ENCODE data around the gene MORN3. TPM values are rescaled to one million over a fixed set of nuclear protein-coding genes. Genes with fewer than 3 reads are reported as not detected.
A peak's percentile ranks its signal among the peaks of the same experiment; 100 is the strongest.

Gene MORN3
- total and polyA plus RNA-seq, 2 of the 8 experiments (the other 6 are each of a cell fraction or from before 2014, with no cell fraction given) = 0.39 to 0.93 TPM

DNA sequence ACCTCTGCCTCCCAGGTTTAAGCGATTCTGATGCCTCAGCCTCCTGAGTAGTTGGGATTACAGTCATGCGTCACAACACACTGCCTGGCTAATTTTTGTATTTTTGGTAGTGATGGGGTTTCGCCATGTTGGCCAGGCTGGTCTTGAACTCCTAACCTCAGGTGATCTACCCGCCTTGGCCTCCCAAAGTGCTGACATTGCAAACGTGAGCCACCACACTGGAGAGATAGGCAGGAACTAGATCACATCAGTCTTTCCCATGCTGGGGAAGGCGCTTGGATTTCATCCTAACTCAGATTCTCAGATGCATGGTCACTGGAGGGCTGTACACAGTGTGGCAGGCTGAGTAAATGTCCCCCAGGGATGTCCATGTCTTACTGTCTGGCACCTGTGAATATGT, 61.2 kb downstream of the MORN3 start:
- TF ChIP-seq SAP30 (IDR thresholded peaks at IDR 0.05; ENCODE audit: insufficient read depth, insufficient replicate concordance, low read length) (no peak), MAFK (IDR thresholded peaks at IDR 0.05; ENCODE audit: low read depth, low read length) (0 out of 2 replicates have a peak, but pooled peaks have one; percentile 13), TCF12 (IDR thresholded peaks at IDR 0.05; ENCODE audit: low read depth, low read length) (no peak)
- H3K4me3 ChIP-seq (ENCODE audit: extremely low read depth in 1 of 4, insufficient read depth in 2 of 4, low read depth in 3 of 4, low read length in 4 of 4) = no peak overlapping the region
- 0 out of 2 replicates have a peak overlapping the region, but pooled peaks have one; percentile 53 for H2AK5ac ChIP-seq (ENCODE audit: low read depth, low read length)
- H3K4me2 ChIP-seq (ENCODE audit: insufficient read depth in 1 of 2, low read depth in 2 of 2, low read length in 2 of 2) = no peak overlapping the region
- DNase-seq (ENCODE audit: low read depth in 1 of 2, low spot score in 2 of 2) (no peak), FAIRE-seq (no peak)
- peak overlapping the region; percentile 97; the same call in 1 of the 2 replicates for H2BK15ac ChIP-seq (ENCODE audit: low read length)
- WGBS, 2 experiments (ENCODE audit: extremely low coverage in 1 of 2, insufficient coverage in 1 of 2, insufficient read length in 1 of 2, insufficient replicate concordance in 2 of 2, low coverage in 1 of 2, low lambda C conversion rate in 2 of 2, missing lambda C conversion rate in 1 of 2) = 85% methylated on average over 6 of the region's 6 CpGs; no CpG with 5 or more reads in 1 of the 2 experiments
- H2BK12ac ChIP-seq (ENCODE audit: low read depth, low read length) = no peak overlapping the region
- no peaks in the 10 kb centered on the region for H4K20me1 ChIP-seq (replicated peaks in 1 of 2; ENCODE audit: control insufficient read depth in 1 of 2, insufficient read depth in 2 of 2, low read length in 2 of 2)
- H3K9ac ChIP-seq (replicated peaks in 1 of 4; ENCODE audit: extremely low read depth in 1 of 4, low read depth in 3 of 4, low read length in 3 of 4) = no peak overlapping the region
- peaks cover 0 to 6% (median 1%) of the 10 kb centered on the region in 4 experiments; a peak in 2 of 7 replicates for H3K4me1 ChIP-seq (replicated peaks in 1 of 4; ENCODE audit: control insufficient read depth in 3 of 4, insufficient read depth in 4 of 4, low read length in 3 of 4)
- no peak overlapping the region for H4K5ac ChIP-seq (ENCODE audit: insufficient read length, low read depth, low read length)
- no peak overlapping the region for H2BK120ac ChIP-seq (replicated peaks; ENCODE audit: low read depth, low read length)
- H3K79me1 ChIP-seq (ENCODE audit: low read depth, low read length) = no peaks in the 10 kb centered on the region
- no peak overlapping the region for H3K27ac ChIP-seq (ENCODE audit: low read depth, low read length)
- H3K9me3 ChIP-seq (ENCODE audit: insufficient read depth in 2 of 2, low read depth in 1 of 2, low read length in 1 of 2) = no peaks in the 10 kb centered on the region
- POLR2A ChIA-PET (ENCODE audit: partially characterized antibody) = interaction anchor here (0.9 to 4.4 kb wide), 7 partner anchors 9 to 71 kb away, joined by 3 to 35 read pairs (median 7); partner anchors contain the start of gene KDM2B
- H3K23me2 ChIP-seq (ENCODE audit: low read depth, low read length) = no peaks in the 10 kb centered on the region
- H2BK5ac ChIP-seq (ENCODE audit: low read depth, low read length) = no peak overlapping the region
- no peak overlapping the region for H2AFZ ChIP-seq (ENCODE audit: low read length)
- no peak overlapping the region for H2BK20ac ChIP-seq (ENCODE audit: low read length)
- H3K23ac ChIP-seq (ENCODE audit: insufficient read length) = no peak overlapping the region
- no peaks in the 10 kb centered on the region for H3K27me3 ChIP-seq (replicated peaks in 1 of 4; ENCODE audit: control insufficient read depth in 3 of 4, extremely low read depth in 1 of 4, insufficient read depth in 3 of 4, low read length in 3 of 4)
- H3K4ac ChIP-seq (replicated peaks; ENCODE audit: insufficient read length, low read depth, low read length) = no peak overlapping the region
- H3K56ac ChIP-seq (replicated peaks; ENCODE audit: insufficient read length, low read depth, low read length) = no peak overlapping the region
- CTCF ChIA-PET (ENCODE audit: partially characterized antibody) = no interaction called here
- H3K36me3 ChIP-seq (ENCODE audit: control insufficient read depth in 2 of 4, insufficient read depth in 4 of 4, low read length in 3 of 4) = no peaks in the 10 kb centered on the region
- no peaks in the 10 kb centered on the region for H3K79me2 ChIP-seq (ENCODE audit: control insufficient read depth in 1 of 2, insufficient read depth in 2 of 2, low read length in 2 of 2)
- no peak overlapping the region for H4K8ac ChIP-seq (ENCODE audit: extremely low read depth, insufficient read depth, low read length)
- H3K18ac ChIP-seq (ENCODE audit: extremely low read depth, low read length) = no peak overlapping the region
- H4K91ac ChIP-seq (replicated peaks; ENCODE audit: insufficient read length, low read length) = no peak overlapping the region
- no peak overlapping the region for H3K14ac ChIP-seq (ENCODE audit: insufficient read length)

Measured in H1 (cell line).